ENCODE results near the gene RPL27A.
A peak's percentile ranks its signal among the peaks of the same experiment; 100 is the strongest.
"Not testable (repeated sequence)": the region's sequence is repeated elsewhere in the genome, so short reads cannot be mapped to it uniquely, and the experiment has no call there.

The RPL27A gene

DNA sequence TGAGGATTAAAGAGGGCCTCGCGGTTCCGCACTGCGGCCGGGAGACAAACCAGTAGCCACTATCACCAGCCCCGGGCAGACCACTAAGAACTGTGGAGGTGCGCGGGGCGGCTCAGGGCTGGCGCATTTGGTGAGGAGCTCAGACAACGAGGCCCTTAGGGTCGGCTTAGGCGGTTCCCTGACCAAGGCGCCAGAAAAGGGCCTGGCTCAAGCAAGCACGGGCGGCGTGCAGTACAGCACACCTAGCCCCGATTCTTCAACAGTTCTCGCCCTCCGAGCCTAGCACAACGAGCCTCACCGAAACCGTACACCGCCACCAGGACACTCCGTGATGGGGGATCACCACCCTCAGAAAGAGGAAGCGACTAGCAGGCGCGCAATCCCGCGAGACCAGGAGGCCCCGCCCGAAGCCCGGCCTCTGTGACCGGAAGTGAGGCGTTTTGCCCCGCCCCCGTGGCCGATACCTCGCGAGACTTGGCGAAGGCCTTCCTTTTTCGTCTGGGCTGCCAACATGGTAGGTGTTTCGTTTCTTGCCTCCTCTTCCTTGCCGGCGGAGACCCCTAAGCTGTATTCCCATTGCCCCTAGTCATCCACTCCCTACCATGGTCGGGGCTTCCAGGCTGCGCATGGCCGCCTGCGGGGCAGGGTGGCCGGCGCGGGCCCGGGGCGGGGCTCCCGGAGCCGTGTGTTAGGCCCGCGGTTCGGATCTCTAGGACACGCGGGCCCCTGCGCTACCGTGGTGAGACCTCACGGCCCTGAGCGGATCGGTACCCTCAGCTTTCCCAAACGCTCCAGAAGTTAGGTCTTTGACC lies at the start of gene RPL27A, which contains the start of gene TRIM66:
TSS of gene RPL27A (plus strand) at position 490 of the 812 bp plus-strand sequence. CDS start at position 512, 22 bp downstream.
TSS of gene TRIM66 (minus strand) at position 363 of the 812 bp plus-strand sequence. CDS start 10,391 bp downstream, outside the sequence.
- DNase-seq (ENCODE audit: low read depth in 2 of 2), result peak; percentile 93

DNA sequence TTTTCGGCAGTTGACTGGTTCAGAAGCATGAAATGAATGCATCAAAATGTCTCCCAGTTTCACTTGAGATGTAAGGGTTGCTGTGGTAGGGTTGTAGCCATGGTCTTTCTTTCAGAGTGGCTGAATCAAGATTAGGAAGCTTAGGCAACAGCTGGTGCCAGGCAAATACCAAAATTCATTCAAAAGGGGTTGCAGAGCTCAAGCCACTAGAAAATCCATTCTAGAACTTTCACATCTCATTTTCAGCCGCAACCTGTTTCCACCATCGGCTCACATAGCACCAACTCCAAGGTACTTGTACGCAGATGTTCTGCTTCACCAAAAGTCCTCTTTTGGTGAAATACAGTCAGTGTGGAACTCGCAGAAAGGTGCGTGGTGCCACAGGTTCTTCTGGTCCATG lies 48.1 kb upstream of the RPL27A start:
- DNase-seq (ENCODE audit: low read depth in 2 of 2), result no peak

DNA sequence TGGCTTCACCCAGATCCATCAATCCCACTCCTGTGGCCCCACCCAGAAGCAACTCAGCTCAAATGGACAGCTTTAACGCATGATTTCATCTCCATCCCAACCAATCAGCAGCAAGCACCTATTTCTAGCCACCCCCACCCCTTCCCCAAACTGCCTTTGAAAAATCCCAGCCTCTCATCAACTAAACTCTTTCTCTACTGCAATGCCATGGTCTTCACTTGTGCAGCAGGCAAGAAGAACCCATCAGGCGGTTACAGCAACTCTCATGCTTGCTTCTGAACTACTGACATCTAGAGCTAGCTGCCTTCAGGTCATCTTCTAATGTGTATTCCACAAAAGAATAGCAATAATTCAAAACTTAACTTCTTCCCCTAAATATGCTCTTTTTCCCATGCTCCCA lies 46.5 kb upstream of the RPL27A start:
- no peak for DNase-seq (ENCODE audit: low read depth in 2 of 2)

DNA sequence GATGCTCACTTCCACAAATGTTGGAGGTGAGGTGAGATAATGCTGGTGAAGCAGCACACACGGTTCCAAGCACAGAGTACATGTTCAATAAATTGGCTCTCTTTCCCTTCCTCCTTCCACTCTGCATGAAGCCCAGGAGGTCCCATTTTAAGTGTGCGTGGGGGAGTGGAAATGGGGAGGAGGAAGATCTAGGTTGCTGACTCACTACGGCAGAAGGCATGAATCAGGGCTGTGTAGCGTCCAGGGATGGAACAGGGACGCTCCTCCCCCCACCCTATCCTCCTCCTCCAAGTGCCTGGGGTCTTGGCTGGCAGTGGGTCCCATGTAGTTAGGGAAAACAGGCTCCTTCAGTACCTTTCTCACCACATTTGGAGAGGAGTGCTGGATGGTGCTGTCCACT lies 44.3 kb upstream of the RPL27A start:
- DNase-seq (ENCODE audit: low read depth in 2 of 2), result no peak

DNA sequence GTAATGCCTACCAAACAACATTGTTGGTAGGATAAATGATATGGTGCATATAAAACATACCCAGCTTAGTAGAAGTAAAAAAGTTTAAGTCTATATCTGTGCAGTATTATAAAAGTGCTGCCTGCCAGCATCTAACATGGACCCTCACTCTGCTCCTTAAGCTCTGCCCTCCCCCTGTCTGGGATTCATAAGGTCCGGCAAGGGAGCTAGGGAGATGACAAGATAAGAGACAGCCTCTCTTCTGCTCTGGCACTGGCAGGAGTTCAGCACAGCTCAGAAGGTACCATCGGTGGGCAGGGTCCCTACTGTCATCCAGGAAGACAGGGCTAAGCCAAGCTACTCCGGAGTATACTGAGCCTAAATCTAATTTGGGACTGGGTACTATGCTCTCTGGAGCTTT lies 42.9 kb upstream of the RPL27A start:
- DNase-seq (ENCODE audit: low read depth in 2 of 2), result no peak

DNA sequence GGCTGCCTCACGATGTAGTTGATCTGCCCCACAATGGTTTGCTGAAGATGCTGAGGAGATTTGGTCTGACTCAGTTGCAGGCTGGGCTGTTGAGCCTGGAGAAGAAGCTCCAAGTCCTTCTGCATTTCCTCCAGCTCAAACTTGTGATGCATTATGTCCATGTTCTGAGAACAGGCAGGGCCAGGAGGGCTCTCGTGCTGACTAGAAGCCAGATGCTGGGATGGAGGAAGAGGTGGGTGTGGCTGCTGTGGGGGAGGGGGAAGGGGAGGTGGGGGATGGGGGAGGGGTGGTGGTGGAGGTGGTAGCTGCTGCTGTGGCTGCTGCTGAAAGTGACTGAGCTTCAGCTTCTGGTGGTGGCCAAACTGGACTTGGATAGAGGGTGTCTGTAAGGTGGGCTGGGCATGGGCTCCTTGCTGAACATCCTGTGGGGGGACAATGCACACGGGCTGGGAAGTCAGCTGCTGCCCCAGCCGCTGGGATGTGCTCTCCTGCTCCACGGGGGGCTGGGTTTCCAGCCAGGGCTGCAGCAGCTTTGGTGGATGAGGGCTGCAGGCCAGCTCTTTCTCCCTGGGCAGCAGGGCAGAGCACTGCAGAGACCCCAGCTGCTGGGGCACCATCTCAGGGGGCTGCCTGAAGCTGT lies 42.2 kb upstream of the RPL27A start:
- DNase-seq (ENCODE audit: low read depth in 2 of 2), result no peak

DNA sequence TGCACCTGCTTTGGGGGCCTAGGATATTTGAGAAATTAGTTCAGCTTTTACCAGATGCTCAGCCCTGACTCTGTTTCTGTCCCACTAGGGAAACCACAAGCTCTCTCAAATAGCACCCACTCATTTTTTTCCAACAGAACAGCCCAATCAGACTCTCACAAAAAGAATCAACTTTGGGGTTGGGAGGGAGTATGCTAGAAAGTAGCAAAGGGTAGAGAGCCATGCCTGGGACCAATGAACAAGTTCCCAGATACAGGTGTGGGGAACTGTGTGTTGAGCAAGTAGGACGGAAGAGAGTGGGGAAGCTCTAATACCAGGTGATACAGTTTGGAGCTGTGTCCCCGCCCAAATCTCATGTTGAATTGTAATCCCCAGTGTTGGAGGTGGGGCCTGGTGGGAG lies 41.3 kb upstream of the RPL27A start:
- no peak for DNase-seq (ENCODE audit: low read depth in 2 of 2)

DNA sequence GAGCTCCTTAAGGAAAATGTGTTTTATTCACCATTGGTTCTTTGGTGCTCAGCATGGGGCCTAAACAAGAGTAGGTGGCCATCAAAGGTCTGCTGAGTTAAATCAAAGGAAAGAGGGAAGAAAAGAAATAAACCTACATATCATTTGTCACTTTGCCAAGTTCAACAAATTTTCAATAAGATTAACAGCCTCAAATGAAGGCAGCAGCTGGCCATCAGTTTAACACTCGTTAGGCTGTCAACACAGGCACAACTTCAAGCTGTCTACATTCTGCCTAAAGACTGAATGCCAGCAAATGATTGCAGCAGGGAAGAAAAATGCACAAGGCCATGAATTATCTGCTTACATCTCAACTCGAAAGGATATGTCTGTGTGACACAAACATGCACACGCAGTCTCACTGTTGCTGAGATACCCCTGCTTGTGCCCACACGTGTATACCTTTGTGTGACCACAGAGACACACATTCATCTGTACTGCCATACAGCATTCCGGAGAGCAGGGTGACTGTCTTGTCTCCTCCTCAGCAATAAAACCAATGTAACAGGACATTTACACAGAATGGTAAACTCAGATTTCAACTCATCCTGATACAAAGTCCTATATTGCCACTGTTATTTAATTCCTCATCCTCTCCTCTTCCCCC lies 40.3 kb upstream of the RPL27A start:
- DNase-seq (ENCODE audit: low read depth in 2 of 2), result peak in 1 of 2 experiments; percentile 20

DNA sequence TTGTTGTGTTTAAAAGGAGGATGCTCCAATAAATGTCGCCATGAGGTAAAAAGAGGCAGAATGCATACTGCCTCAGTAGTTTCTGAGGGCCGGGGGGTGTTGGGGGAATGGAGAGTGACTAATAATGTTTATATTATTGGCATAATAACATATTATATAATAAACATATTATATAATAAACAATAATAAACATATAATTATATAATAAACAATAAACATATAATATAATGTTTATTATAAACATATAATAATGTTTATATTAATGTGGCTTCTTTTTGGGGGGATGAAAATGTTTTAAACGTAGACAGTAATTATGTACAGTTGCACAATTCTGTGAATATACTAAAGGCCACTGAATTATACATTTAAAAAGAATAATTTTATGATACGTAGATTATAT lies 35.7 kb upstream of the RPL27A start:
- no peak for DNase-seq (ENCODE audit: low read depth in 2 of 2)

DNA sequence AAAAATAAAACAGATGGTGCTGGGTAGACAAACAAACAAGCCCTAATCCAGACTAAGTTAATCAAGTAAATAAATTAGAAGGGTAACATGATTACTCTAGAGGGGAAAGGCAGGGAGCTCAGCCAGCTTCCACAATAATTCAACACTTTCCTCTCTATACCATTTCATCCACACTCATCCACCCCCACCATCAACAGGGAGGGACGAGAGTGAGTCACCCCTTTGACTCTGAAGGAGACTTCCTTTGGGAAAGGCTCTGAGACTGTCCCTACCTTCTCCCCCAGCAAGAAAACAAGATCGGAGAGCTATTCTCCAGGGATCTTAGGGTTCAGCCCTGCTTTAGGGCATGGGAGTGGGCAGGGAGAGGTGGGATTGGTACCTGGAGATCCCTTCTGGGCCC lies 33.2 kb upstream of the RPL27A start:
- DNase-seq (ENCODE audit: low read depth in 2 of 2), result no peak

DNA sequence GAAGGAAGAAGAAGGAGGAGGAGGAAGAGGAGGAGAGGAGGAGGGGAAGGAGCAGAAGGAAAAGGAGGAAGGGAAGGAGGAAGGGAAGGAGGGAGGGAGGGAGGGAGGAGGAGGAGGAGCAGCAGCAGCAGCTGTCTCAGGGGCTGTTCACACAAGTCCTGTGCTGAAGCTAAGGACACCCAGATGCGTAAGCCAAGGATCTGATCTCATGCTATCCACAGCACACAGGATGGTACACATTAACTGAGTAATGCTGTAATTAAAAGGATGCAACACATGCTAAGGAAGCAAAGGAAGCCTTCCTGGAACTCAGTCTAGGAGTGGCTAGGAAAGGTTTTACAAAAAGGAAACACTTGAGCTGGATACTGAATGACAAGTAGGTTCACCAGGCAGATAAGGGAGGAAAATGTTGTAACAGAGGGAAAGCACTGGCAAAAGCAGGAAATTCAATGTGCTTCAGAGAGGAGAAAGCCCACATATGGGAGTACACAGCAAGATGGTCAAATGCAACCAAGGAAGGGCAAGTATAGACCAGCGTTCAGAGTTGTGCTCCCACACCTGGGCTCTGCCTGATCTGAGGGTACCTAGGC lies 32.1 kb upstream of the RPL27A start:
- DNase-seq (ENCODE audit: low read depth in 2 of 2), result peak; percentile 48 to 55

DNA sequence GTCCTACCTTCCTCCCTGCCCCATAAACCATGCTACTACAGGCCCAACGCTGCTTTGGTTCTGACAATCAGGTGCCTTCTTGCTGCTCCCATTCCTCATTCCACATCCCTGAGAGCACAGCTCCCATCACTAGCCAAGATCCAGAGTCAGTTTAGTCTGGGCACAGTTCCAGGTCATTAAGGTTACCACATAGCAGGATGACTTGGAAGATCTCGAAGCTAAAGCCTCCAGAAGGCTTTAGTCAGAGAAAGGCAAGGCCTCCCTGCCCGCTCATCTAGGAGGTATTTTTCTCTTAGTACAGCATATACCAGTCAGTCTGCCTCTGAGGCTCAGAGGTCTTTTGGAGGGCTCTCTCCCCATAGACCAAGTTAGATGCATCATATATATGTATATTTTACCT lies 30.5 kb upstream of the RPL27A start:
- peak; percentile 94 for DNase-seq (ENCODE audit: low read depth in 2 of 2)

DNA sequence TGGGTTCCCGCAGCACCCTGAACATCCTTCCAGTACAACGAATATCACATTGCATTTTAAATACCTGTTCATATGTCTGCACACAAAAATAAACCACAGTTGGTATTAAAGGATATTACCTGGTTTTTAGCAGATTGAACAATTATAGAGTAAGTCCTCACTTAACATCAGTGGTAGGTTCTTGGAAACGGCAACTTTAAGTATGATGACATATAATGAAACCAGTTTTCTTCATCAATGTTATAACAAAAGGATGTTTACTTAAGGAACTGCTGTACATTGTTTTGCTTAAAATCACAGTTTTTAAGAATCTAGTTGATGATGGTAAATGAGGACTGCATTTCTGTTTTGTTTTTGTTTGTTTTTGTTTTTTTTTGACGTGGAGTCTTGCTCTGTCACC lies 28.1 kb upstream of the RPL27A start:
- no peak for DNase-seq (ENCODE audit: low read depth in 2 of 2)

DNA sequence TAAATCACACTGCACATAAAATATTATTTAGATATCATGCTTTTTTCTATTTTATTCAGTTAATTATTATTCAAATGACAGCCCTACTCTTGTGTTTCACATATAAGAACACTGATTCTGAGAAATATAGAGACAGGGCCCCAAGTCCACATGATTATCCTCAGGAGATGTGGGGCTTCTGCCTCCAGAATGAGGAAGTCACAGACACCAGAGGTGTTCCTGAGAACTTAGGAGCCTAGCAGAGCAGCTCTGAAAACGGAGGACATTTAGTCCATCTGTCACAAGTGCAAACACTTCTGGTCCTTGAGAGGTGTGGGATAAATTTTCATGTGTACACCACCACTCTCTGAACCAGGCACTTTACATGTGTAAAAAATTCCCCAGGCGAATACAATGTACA lies 26.3 kb upstream of the RPL27A start:
- no peak for DNase-seq (ENCODE audit: low read depth in 2 of 2)

DNA sequence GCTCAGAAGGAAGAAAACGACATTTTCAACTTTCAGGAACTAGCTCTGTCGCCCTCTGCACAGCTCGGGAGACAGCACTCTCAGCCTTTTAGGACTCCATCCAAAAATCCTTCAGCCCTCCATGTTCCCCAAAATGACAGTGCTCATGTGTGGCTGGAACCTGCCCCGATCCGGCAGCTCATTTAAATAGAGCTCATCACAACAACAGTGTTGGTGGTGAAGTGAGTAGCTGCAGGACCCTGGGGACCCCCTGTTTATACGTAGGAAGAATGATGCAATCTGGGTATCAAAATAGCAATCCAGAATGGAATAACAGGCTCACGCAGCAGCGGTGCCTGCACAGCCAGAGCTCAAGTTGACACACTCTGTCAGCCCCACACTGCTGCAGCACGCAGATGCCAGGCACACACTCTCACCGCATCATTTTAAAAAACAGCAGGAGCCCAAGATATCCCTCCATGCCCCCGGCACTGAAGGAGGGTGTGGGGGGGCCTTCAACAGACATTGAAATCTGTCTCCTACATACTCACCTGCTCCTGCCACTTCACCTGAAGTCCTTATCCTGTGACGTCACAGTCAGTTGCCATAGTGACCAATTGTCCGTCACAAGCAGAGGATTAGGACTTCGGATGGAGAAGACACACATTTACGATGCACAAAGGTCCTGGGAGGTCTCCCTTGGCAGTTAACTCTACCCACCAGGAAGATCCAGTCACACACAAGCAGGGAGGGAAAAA lies 24.1 kb upstream of the RPL27A start:
- no peak for DNase-seq (ENCODE audit: low read depth in 2 of 2)

DNA sequence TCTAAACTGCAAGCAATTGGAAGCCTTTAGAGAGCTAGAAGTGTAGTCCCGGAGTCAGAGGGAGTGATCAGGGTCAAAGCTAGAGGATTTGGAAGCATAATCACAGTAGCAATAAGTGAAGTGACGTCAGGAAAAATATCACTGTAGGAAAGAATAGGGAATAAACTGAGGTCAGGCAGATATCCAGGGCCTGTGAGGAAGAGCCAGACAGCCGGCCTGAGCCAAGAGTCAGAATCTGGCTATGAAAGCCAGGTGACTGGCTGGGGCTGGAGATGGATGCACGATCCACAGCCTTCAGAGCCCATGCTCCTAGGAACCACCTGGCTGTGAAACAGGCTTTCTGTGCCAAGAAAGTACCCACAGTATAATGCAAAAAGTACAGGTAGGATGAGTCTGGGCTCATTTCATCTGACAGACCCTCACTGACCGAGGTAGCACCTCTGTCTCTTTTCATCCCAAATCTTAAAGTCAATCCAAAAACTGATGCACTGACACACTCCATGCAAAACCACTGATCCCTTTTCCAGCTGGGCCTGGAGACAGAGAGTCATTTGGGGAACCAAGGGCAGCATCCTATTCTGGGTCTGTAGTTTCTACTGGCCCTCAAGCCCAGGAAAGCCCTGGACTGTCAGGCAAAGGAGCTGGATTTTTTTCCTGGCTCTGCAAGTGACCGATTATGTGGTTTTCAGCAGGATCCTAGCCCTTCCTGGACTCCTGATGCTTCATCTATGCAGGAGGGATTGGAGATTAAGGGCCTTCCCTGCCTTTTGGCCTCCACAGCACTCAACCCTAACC lies 21.4 kb upstream of the RPL27A start:
- DNase-seq (ENCODE audit: low read depth in 2 of 2), result no peak

DNA sequence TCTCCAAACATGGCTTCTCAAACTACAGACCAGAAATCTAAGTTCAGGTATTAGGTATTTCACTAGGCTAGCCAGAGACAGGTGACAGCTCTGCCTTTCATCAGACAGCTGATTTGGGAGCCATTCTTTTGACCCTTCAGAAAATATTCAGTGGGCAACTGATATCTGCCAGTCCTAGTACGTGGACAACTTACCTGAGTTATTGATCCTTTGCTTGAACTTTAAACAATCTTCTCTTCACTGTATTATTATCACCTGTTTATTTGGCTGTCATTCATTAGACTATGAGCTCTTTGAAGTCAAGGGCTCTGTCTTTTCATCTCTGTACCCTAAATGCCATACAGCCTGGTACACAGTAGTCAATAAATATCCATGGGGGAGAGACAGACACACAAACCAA lies 17.4 kb upstream of the RPL27A start:
- no peak for DNase-seq (ENCODE audit: low read depth in 2 of 2)

DNA sequence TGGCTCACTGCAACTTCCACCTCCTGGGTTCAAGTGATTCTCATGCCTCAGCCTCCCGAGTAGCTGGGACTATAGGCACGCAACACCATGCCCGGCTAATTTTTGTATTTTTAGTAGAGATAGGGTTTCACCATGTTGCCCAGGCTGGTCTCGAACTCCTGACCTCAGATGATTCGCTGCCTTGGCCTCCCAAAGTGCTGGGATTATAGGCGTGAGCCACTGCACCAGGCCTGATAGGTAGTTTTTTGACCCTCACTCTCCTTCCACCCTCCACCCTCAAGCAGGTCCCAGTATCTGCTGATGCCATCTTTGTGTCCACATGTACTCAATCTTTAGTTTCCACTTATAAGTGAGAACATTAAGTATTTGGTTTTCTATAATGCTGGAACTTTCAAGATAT lies 12.5 kb upstream of the RPL27A start:
- DNase-seq (ENCODE audit: low read depth in 2 of 2), result not testable (repeated sequence)

DNA sequence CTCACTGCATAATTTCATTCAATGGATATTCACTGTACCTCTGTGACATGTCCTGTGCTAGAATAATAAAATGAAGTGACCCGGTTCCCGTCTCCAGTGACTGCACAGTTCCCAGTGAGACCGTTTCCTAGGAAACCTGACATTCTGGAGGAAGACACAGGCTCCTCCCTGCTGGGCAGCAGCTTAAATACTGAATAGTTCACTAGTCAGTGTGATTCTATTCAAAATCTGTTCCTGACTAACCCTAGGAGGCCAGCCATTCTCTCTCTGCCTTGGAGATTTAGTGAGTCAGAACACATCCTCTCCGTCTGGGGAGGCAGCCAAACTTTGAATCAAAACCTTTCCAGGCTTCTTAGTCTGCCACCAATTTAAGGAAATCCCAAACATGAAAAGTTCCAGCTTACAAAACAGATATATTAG lies 11.4 kb upstream of the RPL27A start:
- DNase-seq (ENCODE audit: low read depth in 2 of 2), result peak; percentile 95 to 96

DNA sequence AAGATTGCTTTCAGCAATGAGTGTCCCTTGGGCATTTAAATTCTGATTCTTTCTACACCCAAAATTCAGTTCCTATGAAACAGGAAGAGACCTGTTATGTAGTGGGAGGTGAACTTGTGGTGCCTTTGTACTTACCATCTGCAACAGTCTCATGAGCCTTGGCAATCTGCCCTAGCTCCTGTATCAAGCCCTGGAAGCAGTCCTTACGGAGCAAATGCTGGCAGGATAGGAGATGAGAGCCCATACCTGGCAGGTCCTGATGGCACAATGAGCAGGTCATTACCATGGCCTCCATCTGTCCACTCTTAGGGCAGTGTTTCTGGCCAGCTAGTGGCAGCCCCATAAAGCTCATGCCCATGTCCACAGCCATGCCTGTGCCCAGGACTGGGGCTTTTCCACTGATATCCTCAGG lies 10.9 kb upstream of the RPL27A start:
- no peak for DNase-seq (ENCODE audit: low read depth in 2 of 2)

DNA sequence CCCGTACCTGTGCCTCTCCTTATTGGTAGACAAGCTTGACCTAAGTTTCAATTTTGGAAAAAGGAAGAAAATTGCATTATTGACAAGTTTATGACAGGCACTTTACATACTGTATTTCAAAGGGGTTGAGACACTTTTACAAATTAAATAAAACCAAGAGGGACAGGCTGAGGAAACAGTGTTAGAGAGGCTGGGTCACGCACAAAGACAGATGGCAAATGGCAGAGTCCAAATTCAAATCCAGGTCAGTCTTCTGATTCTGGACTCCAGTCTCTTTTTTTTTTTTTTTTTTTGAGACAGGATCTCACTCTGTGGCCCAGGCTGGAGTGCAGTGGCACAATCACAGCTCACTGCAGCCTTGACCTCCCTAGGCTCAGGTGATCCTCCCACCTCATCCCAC lies 10.2 kb upstream of the RPL27A start:
- no peak for DNase-seq (ENCODE audit: low read depth in 2 of 2)

Data from fibroblast of skin of left quadriceps (primary cell).